ENCODE data around the gene ARMC8.

GRCh38 chr3:138317687-138318086 is 130.6 kb downstream of the ARMC8 start:
- TF ChIP-seq EP300 (conservative IDR thresholded peaks at IDR 0.05; ENCODE audit: poor library complexity, severe bottlenecking) (no peak), CTCF (IDR thresholded peaks at IDR 0.05; ENCODE audit: poor library complexity, severe bottlenecking) (no peak), REST (IDR thresholded peaks at IDR 0.05; ENCODE audit: borderline replicate concordance) (no peak), EZH2 (IDR thresholded peaks at IDR 0.05; ENCODE audit: borderline replicate concordance, insufficient read depth, low read length, poor library complexity, severe bottlenecking) (no peak)
